ENCODE data around the gene ADPRS.
A peak's percentile ranks its signal among the peaks of the same experiment; 100 is the strongest.

Gene ADPRS

DNA sequence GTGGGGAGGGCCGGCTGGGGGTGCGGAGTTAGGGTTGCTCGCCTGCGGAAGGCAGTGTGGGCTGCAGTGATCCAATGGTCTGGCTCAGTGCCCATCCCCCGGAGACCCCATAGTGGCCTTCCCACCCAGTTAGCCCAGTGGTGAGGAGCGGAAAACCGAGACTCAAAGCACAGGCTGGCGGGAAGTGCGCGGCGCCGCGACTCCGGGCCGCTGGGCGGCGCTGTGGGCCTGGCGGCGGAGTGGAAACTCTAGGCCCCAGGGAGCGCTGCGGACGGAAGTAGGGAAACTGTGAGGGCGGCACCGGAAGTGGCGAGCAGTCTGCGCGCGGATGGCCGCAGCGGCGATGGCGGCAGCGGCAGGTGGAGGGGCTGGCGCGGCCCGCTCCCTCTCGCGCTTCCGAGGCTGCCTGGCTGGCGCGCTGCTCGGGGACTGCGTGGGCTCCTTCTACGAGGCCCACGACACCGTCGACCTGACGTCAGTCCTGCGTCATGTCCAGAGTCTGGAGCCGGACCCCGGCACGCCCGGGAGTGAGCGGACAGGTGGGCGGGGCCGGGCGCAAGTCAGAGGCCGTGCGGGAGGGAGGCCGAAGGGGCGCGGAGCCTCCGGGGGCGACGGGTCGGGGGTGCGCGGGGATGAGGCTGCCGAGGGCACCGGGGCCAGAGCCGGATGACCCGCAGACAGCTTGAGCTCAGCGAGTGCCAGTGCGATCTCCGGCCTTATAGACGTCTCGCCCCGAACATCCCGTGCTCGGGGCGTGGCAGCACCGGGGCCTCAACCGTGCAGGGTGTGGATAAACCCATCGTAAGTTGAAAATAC, at the start of gene ADPRS:
ADPRS (plus strand) TSS at position 316 of the 816 bp plus-strand sequence; CDS start at position 329, 13 bp downstream.
- peak; percentile 80 to 92 (median 87) for DNase-seq (ENCODE audit: low read depth in 3 of 3)

- DNase-seq (ENCODE audit: low read depth in 3 of 3): no peak
Measured at GRCh38 chr1:36040238-36040637, 48.5 kb upstream of the ADPRS start.

GRCh38 chr1:36051821-36052220, 36.9 kb upstream of the ADPRS start:
- no peak for DNase-seq (ENCODE audit: low read depth in 3 of 3)

DNA sequence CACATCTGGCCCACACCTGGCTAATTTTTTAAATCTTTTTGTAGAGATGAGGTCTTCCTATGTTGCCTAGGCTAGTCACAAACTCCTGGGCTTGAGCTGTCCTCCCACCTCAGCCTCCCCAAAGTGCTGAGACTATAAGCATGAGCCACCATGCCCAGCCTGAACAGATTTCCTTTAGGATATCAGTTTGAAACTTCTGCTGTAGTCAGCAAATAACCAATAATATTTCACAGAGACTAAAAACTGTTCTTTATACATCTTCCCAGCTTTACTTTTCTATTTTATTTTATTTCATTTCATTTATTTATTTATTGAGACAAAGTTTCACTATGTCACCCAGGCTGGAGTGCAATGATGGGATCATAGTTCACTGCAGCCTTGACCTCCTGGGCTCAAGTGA, 34.7 kb upstream of the ADPRS start:
- no peak for DNase-seq (ENCODE audit: low read depth in 3 of 3)

DNA sequence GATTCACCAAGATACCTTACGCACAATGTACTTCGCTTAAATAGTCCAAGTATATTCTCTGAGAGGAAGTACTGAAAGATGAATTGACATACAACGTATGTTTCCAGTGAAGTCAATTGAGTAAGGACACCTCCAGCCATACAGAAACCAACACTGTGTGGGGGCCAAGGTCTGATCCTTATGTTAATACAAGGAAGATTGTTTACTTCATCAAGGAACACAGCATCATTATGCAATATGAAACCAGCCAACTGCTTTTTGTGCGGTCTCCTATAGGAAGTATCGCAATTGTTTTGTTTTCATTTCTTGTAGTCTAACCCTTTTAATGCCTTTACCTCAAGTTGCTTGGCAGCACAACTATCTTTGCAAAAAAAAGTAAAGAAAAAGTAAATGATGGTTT, 33.0 kb upstream of the ADPRS start:
- no peak for DNase-seq (ENCODE audit: low read depth in 3 of 3)

DNA sequence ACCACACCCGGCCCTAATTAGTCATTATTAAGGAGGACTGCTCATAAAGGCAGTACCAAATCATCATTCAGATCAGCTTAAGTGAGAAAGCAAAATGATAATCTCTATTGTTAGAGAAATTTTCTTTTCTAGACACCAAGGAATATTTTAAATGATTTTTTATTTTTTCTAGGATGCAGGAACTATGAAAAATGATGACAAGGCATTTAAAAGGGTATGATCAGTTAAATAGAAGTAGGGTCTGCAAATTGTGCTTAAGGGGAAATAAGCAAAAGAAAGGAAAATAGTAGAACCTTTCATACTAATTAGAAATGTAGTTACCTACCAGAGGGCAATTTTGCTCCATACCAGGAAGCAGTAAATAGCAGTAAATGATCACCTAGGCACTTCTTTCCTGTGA, 26.4 kb upstream of the ADPRS start:
- no peak for DNase-seq (ENCODE audit: low read depth in 3 of 3)

DNA sequence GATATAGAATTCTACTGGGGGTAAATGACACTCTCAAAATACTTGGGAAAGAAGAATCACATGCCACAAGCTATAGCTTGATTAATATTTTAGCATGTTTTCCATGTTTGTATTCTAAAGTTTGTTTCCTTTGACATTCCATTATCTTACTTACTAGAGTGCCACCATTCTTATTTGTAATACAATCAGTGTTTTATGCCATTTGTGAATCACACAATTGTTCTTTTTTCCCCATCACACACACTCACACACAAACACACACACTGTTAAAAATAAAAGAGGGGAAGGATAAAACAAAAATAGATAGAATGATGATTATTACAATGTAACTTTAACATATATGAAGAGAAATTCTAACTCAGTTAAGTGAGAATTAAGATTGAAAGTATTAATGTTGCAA, 20.8 kb upstream of the ADPRS start:
- DNase-seq (ENCODE audit: low read depth in 3 of 3): no peak

GRCh38 chr1:36068866-36069265, 19.8 kb upstream of the ADPRS start:
- no peak for DNase-seq (ENCODE audit: low read depth in 3 of 3)

- DNase-seq (ENCODE audit: low read depth in 3 of 3): no peak
Measured at GRCh38 chr1:36070349-36070748, 18.3 kb upstream of the ADPRS start.

GRCh38 chr1:36076979-36077573, 11.6 kb upstream of the ADPRS start:
- no peak for DNase-seq (ENCODE audit: low read depth in 3 of 3)

- DNase-seq (ENCODE audit: low read depth in 3 of 3): no peak
Measured at GRCh38 chr1:36080236-36080635, 8.5 kb upstream of the ADPRS start.

GRCh38 chr1:36080801-36081200, 7.9 kb upstream of the ADPRS start:
- no peak for DNase-seq (ENCODE audit: low read depth in 3 of 3)

GRCh38 chr1:36081926-36082485, 6.7 kb upstream of the ADPRS start:
- no peak for DNase-seq (ENCODE audit: low read depth in 3 of 3)

DNA sequence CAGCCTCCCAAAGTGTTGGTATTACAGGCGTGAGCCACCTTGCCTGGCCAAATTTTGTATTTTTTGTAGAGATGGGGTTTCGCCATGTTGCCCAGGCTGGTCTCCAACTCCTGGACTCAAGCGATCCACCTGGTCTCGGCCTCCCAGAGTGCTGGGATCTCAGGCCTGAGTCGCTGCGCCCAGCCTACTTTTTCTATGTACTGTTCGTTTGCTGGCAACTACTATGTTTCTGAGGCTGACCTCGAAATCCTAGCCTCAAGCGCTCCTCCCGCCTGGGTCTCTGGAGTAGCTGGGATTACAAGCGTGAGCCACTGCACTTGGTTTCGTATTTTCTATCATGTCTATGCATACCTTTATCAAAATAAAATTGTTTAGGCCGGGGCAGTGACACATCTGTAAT, 5.5 kb upstream of the ADPRS start:
- no peak for DNase-seq (ENCODE audit: low read depth in 3 of 3)

GRCh38 chr1:36083635-36084496, 4.8 kb upstream of the ADPRS start, which contains the start of gene TEKT2:
Gene TEKT2, plus strand, starts transcription at chr1:36084094. Its CDS starts 828 bp downstream, at chr1:36084922.
- no peak for DNase-seq (ENCODE audit: low read depth in 3 of 3)

GRCh38 chr1:36084497-36085115, 4.1 kb upstream of the ADPRS start:
- no peak for DNase-seq (ENCODE audit: low read depth in 3 of 3)

GRCh38 chr1:36085126-36085525, 3.6 kb upstream of the ADPRS start:
- no peak for DNase-seq (ENCODE audit: low read depth in 3 of 3)

DNA sequence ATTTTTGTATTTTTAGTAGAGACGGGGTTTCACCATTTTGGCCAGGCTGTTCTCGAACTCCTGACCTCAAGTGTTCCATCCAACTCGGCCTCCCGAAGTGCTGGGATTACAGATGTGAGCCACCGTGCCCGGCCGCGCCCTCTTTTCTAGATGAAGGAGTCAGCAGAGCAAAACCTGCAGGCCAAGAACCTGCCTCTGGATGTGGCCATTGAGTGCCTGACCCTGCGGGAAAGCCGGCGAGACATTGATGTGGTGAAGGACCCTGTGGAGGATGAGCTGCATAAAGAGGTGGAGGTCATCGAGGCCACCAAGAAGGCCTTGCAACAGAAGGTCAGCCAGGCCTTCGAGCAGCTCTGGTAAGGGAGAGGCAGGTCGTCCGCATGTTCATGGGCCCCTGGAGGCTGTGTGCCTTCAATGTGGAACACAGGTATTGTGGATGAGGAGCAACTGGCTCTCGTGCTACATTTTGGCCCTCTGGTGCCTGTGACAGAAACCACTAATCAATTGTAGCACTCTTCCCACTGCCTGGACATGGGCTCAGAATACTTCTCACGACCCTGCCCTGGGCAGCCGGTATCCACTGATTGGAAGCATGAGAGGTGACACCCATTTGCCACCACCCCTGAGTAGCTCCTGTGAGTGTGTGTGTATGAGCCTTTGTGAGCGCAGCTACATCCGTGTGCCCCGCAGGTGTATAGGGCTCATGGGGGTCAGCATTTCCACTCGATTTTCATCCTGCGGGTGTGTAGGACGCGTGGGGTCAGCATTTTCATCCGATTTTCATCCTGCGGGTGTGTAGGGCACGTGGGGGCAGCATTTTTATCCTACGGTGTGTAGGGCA, 2.8 kb upstream of the ADPRS start:
- DNase-seq (ENCODE audit: low read depth in 3 of 3): no peak

DNA sequence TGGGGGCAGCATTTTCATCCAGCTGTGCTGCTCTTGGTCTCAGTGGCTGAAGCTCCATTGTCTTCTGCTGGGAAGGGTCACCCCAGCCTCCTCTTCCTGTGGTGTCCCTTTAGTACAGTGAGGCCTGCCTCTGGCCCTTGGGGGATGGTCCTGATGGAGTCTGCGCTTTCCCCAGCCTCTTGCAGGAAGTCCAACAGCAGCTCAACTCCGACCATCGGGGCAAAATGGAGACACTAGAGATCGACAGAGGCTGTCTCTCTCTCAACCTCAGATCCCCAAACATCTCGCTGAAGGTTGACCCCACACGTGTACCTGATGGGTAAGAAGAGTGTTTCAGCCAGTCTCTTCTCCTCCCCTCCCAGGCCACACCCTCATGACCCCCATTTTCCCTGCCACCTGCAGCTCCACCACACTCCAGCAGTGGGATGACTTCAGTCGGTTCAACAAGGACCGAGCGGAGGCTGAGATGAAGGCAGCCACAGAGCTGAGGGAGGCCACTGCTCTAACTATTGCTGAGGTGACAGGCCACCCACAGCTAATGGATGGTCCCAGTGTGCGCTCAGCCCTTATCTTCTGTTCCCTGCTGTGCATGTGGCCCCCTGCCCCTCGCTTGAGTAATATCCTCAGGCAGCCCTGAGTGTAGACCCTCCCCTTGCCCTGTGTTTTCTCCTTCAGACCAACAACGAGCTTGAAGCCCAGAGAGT, 2.0 kb upstream of the ADPRS start:
- no peak for DNase-seq (ENCODE audit: low read depth in 3 of 3)

Data from stimulated activated CD4-positive, alpha-beta T cell treated with anti-CD3 and anti-CD28 coated beads, TNF-alpha, amount 100 ng/mL, for 24 hours (primary cell).